COLO668 (cell line): ENCODE measurements around the gene NGFR.

Experiments
- DNase-seq: peaks from one replicate; lab custom pipeline; 2025; ENCODE audit not compliant: unreplicated experiment; lab: John Stamatoyannopoulos, UW

Gene NGFR

GRCh38 chr17:49494986-49495841, at the start of gene NGFR:
Gene NGFR, plus strand, starts transcription at chr17:49495293. Its CDS starts 125 bp downstream, at chr17:49495418.
- DNase-seq: peak; percentile 2

GRCh38 chr17:49445591-49445990, 49.5 kb upstream of the NGFR start:
- no peak for DNase-seq

GRCh38 chr17:49447628-49448302, 47.3 kb upstream of the NGFR start:
- DNase-seq: no peak

DNA sequence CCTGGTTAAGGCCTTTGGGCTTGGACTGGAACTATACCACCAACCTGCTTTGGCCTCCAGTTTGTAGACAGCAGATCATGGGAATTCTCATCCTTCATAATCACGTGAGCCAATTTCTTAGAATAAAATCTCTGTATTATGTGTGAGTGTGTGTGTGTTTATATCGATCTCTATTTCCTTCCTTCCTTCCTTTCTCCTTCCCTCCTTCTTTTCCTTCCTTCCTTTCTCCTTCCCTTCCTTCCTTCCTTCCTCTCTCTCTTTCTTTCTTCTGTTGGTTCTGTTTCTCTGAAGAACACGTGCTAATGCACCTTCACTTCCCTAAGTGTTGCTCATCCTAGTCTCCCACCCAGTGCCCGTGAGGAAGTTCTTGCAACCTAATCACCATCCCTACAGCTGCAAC, 44.9 kb upstream of the NGFR start:
- no peak for DNase-seq

DNA sequence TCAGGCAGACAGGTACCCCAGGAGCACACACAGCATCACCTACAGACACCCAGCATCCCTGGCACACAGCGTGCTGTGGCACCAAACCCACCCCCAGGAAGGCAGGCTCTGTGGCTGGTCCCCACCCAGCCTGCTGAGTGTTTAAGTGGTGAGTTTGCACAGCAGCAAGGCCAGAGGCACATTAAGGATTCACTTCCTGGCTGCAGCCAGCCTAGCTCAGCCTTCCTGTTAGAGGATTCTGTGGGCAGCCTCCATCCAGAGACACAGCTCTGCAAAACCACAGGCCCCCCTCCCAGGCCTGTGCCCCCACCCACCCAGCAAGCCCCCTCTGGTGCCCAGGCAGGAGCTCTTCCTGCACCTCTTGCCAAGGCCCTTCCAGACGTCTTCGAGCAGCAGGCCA, 44.4 kb upstream of the NGFR start:
- no peak for DNase-seq

GRCh38 chr17:49452201-49452600, 42.9 kb upstream of the NGFR start:
- no peak for DNase-seq

DNA sequence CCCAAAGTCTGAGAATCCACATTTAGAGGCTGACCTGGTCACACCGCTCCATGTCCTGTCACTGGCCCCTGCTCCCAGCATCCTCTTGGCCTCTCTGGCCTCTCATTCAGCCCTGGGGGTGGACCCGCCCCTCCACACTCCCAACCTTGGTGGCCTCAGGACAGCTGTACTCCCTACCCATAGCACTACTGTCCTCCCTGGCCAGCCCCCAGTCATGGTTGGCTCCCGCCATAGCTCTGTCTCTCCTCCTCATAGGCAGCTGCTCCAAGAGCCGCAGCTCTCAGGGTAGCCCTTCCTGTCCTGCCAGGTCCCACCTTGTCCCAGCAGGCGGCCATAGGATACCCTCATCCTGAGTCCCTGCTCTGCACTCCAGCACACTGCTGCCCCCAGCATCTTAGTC, 42.4 kb upstream of the NGFR start:
- no peak for DNase-seq

- DNase-seq: no peak
These were observed 41.0 kb upstream of the NGFR start for GRCh38 chr17:49454050-49454449.

DNA sequence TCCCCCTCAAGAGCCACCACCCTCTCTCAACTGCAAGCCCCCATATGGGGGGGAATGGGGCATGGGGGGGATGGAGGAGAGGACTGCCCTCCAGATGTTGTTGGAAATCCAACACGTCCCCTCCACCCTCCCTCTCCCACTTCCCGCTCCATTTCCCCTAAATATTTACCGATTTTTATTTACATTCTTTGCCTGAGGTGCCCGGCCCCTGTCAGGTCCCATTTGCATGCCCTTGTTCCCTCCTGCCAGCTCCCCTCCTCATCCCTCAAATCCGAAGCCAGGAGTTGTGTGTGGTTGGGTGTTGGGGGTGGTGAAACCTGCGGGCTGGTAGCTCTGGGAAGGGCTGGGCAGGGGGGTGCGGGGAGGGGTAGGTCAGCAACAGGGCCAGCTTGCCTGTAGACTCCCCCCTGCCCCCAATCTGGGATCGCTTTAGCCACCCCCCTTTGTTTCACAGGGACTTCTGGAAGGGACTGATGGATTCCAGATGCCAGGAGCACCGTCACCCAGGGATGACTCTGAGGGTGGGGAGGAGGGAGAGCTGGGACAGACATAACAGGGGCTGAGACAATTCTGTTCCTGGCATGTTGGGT, 39.7 kb upstream of the NGFR start:
- no peak for DNase-seq

GRCh38 chr17:49456183-49456965, 38.7 kb upstream of the NGFR start:
- DNase-seq: no peak

DNA sequence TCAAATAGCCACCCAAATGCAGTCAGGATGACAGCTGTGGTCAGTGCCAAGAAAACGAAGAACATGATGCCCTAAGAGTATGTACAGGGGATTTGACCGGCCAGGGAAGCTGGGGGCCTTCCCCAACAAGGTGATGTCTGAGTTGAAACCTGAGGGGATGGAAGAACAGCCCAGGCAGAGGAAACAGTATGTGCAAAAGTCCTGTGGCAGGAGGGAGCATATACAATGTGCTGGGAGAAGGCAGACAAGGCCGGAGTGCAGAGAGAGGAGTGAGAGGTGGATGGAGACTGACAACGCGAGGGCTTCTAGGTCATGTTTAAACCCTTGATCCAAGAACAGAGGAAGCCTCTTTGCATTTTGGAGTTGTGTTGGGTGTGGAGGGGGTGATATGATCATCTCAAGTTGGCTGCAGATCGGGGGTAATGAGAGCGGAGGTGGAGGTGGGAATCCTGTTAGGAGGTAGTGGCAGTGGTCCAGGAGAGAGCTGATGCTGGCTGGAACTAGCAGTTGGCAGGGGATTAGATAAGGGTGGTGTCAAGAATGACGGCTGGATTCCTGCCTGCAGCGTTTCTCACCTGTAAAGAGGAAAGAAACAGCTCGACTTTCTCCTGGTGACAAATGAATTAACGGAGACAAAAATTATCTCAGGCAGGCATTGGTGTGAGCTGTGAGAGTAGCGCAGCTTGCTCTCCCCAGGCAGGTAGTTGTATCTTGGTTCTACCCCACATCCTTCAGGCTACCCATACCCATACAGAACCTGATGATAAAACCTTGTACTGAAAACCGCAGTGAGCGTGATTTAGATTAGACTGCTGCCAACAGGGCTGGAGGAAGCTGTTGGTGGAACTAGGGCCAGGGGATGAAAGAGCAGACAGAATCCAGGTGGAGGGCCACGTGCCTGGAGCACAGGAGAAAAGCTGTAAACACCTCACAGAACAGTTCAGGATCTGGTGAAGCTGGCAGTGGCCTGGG, 37.2 kb upstream of the NGFR start:
- no peak for DNase-seq

GRCh38 chr17:49459401-49459984, 35.6 kb upstream of the NGFR start:
- DNase-seq: no peak

DNA sequence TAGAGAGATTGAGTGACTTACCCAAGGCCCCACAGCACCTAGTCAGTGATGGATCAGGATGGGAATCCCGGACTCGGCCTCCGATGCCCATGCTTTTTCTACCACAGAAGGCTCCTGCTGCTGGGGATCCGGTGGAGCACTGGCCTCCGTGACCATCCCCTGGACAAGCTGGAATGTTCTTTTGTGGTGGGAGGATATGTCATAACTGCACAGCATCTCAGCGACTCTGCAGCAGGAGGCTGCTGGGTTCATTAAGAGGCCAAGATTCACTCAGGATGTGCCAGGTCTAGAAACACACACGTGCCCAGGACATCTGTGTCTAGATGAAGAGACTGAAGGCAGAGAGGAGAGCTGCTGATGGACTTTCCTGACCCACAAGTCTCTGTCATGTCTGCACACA, 34.7 kb upstream of the NGFR start:
- DNase-seq: no peak

- DNase-seq: no peak
These were observed 33.5 kb upstream of the NGFR start for GRCh38 chr17:49461580-49461979.

DNA sequence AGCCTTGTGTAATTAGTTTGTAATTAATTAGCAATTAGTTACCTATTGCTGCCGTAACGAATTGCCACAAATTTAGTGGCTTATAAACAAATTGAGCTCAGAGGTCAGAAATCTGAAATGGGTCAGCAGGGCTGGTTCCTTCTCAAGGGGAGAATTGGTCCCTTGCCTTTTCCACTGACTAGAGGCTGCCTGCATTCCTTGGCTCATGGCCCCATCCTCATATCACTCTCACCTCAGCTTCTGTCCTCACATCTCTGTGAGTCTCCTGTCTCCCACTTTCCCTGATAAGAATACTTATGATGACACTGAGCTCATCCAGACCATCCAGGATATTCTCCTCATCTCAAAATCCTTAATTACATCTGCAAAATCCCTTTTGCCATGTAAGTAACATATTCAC, 31.0 kb upstream of the NGFR start:
- DNase-seq: no peak

GRCh38 chr17:49465331-49465903, 29.7 kb upstream of the NGFR start:
- DNase-seq: no peak

DNA sequence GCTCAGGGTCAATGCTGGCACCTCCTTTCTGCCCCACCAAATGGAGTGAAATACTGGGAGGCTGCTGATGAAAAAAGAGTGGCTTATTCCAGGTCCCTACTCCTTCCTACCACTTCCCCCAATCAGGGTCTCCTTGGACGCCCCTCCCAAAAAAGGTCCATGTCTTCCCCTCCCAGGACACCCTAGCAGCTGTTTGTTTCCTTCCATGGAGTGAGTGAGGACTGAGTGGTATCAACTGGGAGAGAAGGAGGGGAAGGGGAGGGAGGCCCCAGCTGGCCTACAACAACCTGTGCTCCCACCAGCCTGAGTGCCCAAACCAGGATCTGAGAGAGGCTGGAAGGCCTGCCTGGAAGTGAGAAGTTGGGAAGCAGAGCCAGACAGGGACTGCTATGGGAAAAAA, 28.7 kb upstream of the NGFR start:
- DNase-seq: no peak

GRCh38 chr17:49467175-49467574, 27.9 kb upstream of the NGFR start:
- no peak for DNase-seq

GRCh38 chr17:49468811-49469385, 26.2 kb upstream of the NGFR start:
- DNase-seq: no peak
